ENCODE measurements around the gene TRERF1. TPM values are rescaled to one million over a fixed set of nuclear protein-coding genes. Genes with fewer than 3 reads are reported as not detected.
A peak's percentile ranks its signal among the peaks of the same experiment; 100 is the strongest.
"Not testable (repeated sequence)": the region's sequence is repeated elsewhere in the genome, so short reads cannot be mapped to it uniquely, and the experiment has no call there.

Gene TRERF1
- total RNA-seq, 1 experiment from 2014 or later: 13.9 TPM

DNA sequence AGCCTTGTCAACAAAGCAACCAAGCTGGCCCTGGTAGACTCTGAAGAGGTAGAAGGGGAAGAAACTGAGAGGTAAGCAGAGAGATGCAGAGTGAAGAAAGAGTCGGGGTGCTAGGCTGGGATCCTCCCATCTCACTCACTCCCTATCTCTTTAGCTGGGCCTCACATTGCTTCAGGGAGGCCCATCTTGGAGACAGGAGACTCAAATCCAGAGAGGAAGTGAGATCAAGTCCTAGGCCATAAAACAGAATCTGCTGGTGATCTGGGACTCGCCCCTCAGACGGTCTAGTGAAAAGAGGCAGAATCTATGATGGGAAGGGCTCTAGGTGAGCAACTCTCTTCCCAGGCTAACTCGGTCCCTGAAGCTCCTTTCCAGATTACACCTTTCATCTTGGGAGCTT is 256.3 kb downstream of the TRERF1 start:
- ATAC-seq (no peak), DNase-seq (no peak)
- no peak overlapping the region for H3K27ac ChIP-seq (ENCODE audit: low read length)
- H3K79me2 ChIP-seq (ENCODE audit: low read length): no peaks in the 10 kb centered on the region
- intact Hi-C loops (cut with micrococcal nuclease): no loop called here
- H3K36me3 ChIP-seq (ENCODE audit: low read depth, low read length): no peaks in the 10 kb centered on the region
- H3K9me3 ChIP-seq (ENCODE audit: low read length): no peaks in the 10 kb centered on the region
- peaks cover 46% of the 10 kb centered on the region for H3K4me1 ChIP-seq (ENCODE audit: insufficient read depth, low read length)
- H4K20me1 ChIP-seq (ENCODE audit: low read length): no peaks in the 10 kb centered on the region
- no peak overlapping the region for H3K4me2 ChIP-seq (ENCODE audit: low read length)
- POLR2A ChIA-PET (ENCODE audit: unreplicated experiment): no interaction called here
- no peak overlapping the region for H3K9ac ChIP-seq (ENCODE audit: low read length)
- no peaks in the 10 kb centered on the region for H3K27me3 ChIP-seq (ENCODE audit: low read length)
- TF ChIP-seq EZH2phosphoT487 (IDR thresholded peaks at IDR 0.05; ENCODE audit: borderline replicate concordance, low read length): no peak
- CTCF ChIA-PET: no interaction called here
- H3K9me2 ChIP-seq (replicated peaks; ENCODE audit: low read length): no peaks in the 10 kb centered on the region
- no peaks in the 10 kb centered on the region for H3F3A ChIP-seq (ENCODE audit: low read length, unreplicated experiment)
- H2AFZ ChIP-seq (ENCODE audit: low read length): no peak overlapping the region
- H3K4me3 ChIP-seq (ENCODE audit: low read length): no peak overlapping the region
- no TSS peak for BruUV-seq (replicated peaks)

DNA sequence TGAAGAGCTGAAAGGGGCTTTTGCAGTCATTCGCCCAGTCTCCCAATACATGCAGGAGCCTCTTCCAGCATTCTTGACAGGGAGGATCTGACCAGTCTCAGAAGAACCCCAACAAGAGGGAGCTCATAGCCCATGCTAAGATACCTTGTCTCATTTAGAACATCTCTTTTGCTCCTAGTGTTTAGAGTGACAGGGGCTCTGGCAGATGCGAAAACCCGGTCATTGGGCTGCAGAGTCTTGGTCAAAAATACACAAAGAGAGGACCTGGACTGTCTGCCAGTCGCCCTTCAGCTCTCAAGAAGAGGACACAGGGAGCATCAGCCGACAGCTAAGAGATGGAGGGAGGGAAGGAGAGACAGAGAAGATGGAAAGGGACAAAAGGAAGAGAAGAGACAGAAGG is 257.7 kb downstream of the TRERF1 start:
- ChIA-PET POLR2A (ENCODE audit: unreplicated experiment) (no interaction called here), CTCF (no interaction called here)
- no peak for TF ChIP-seq EZH2 (IDR thresholded peaks at IDR 0.05; ENCODE audit: low read length, unreplicated experiment)
- TF ChIP-seq, protein P1, sequence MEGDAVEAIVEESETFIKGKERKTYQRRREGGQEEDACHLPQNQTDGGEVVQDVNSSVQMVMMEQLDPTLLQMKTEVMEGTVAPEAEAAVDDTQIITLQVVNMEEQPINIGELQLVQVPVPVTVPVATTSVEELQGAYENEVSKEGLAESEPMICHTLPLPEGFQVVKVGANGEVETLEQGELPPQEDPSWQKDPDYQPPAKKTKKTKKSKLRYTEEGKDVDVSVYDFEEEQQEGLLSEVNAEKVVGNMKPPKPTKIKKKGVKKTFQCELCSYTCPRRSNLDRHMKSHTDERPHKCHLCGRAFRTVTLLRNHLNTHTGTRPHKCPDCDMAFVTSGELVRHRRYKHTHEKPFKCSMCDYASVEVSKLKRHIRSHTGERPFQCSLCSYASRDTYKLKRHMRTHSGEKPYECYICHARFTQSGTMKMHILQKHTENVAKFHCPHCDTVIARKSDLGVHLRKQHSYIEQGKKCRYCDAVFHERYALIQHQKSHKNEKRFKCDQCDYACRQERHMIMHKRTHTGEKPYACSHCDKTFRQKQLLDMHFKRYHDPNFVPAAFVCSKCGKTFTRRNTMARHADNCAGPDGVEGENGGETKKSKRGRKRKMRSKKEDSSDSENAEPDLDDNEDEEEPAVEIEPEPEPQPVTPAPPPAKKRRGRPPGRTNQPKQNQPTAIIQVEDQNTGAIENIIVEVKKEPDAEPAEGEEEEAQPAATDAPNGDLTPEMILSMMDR (conservative IDR thresholded peaks at IDR 0.05; ENCODE audit: low read depth, low read length): no peak
- TF ChIP-seq EZH2phosphoT487 (IDR thresholded peaks at IDR 0.05; ENCODE audit: borderline replicate concordance, low read length): no peak
- Histone ChIP-seq H3K79me2 (ENCODE audit: low read length) (no peaks in the 10 kb centered on the region), H3K4me2 (ENCODE audit: low read length) (no peak overlapping the region), H3K9ac (ENCODE audit: low read length) (no peak overlapping the region), H4K20me1 (ENCODE audit: low read length) (no peaks in the 10 kb centered on the region), H3K9me3 (ENCODE audit: low read length) (no peaks in the 10 kb centered on the region), H3K27me3 (ENCODE audit: low read length) (no peaks in the 10 kb centered on the region), H3K4me1 (ENCODE audit: insufficient read depth, low read length) (peaks cover 34% of the 10 kb centered on the region), H2AFZ (ENCODE audit: low read length) (no peak overlapping the region), H3K9me2 (replicated peaks; ENCODE audit: low read length) (no peaks in the 10 kb centered on the region), H3F3A (ENCODE audit: low read length, unreplicated experiment) (no peaks in the 10 kb centered on the region), H3K27ac (ENCODE audit: low read length) (peak overlapping the region; percentile 21), H3K36me3 (ENCODE audit: low read depth, low read length) (no peaks in the 10 kb centered on the region), H3K4me3 (ENCODE audit: low read length) (no peak overlapping the region)
- intact Hi-C loops (cut with micrococcal nuclease): no loop called here
- no TSS peak for BruUV-seq (replicated peaks)
- ATAC-seq (no peak), DNase-seq (no peak)

DNA sequence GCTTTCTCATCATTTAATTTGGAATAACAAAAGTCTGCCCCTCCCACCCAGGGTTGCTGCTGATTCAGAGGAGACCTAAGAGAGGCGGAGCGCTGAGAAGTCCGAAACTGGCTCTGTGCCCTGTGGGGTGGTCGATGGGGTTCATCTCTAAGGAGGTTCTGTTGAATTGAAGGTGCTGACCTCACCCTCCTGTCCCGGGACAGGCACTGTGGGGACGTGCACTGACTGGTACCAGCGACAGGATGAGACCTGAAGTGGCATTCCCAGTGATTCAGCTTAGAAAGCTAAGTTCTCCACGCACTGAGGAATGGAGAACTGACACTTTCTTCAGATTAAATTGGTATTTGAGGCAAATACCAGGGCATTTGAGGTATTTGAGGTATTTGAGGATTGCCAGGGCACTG is 258.2 kb downstream of the TRERF1 start:
- no TSS peak for BruUV-seq (replicated peaks)
- ChIA-PET POLR2A (ENCODE audit: unreplicated experiment) (interaction anchor here (0.5 kb wide), 1 partner anchor 10 kb away, joined by 7 read pairs; no protein-coding TSS in a partner anchor), CTCF (no interaction called here)
- ATAC-seq: no peak
- TF ChIP-seq EZH2 (IDR thresholded peaks at IDR 0.05; ENCODE audit: low read length, unreplicated experiment) (no peak), EZH2phosphoT487 (IDR thresholded peaks at IDR 0.05; ENCODE audit: borderline replicate concordance, low read length) (no peak)
- TF ChIP-seq, protein P1 (conservative IDR thresholded peaks at IDR 0.05; ENCODE audit: low read depth, low read length): no peak
- H3K79me2 ChIP-seq (ENCODE audit: low read length): no peaks in the 10 kb centered on the region
- intact Hi-C loops (cut with micrococcal nuclease): no loop called here
- DNase-seq: peak; percentile 27
- H3K9ac ChIP-seq (ENCODE audit: low read length): no peak overlapping the region
- peak overlapping the region; percentile 55 for H3K4me2 ChIP-seq (ENCODE audit: low read length)
- H2AFZ ChIP-seq (ENCODE audit: low read length): no peak overlapping the region
- H3K4me3 ChIP-seq (ENCODE audit: low read length): no peak overlapping the region
- H3K9me3 ChIP-seq (ENCODE audit: low read length): no peaks in the 10 kb centered on the region
- H3K4me1 ChIP-seq (ENCODE audit: insufficient read depth, low read length): peaks cover 29% of the 10 kb centered on the region
- H3K27me3 ChIP-seq (ENCODE audit: low read length): no peaks in the 10 kb centered on the region
- H3K36me3 ChIP-seq (ENCODE audit: low read depth, low read length): no peaks in the 10 kb centered on the region
- H4K20me1 ChIP-seq (ENCODE audit: low read length): no peaks in the 10 kb centered on the region
- H3F3A ChIP-seq (ENCODE audit: low read length, unreplicated experiment): no peaks in the 10 kb centered on the region
- H3K9me2 ChIP-seq (replicated peaks; ENCODE audit: low read length): no peaks in the 10 kb centered on the region
- peak overlapping the region; percentile 21 for H3K27ac ChIP-seq (ENCODE audit: low read length)

DNA sequence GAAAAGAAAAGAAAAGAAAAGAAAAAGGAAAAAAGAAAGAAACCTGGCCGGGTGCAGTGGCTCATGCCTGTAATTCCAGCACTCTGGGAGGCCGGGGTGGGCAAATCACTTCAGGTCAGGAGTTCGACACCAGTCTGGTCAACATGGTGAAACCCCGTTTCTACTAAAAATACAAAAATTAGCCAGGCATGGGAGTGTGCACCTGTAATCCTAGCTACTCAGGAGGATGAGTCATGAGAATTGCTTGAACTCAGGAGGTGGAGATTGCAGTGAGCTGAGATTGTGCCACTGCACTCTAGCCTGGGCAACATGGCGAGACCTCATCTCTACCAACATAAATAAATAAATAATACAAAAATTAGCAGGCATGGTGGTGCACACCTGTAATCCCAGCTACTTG is 259.3 kb downstream of the TRERF1 start:
- H3K9me2 ChIP-seq (replicated peaks; ENCODE audit: low read length); POLR2A ChIA-PET (ENCODE audit: unreplicated experiment); H3K9me3 ChIP-seq (ENCODE audit: low read length); H2AFZ ChIP-seq (ENCODE audit: low read length); H3K27ac ChIP-seq (ENCODE audit: low read length); BruUV-seq (replicated peaks); H3K9ac ChIP-seq (ENCODE audit: low read length); H4K20me1 ChIP-seq (ENCODE audit: low read length); H3K79me2 ChIP-seq (ENCODE audit: low read length); H3F3A ChIP-seq (ENCODE audit: low read length, unreplicated experiment); H3K27me3 ChIP-seq (ENCODE audit: low read length); H3K36me3 ChIP-seq (ENCODE audit: low read depth, low read length); H3K4me3 ChIP-seq (ENCODE audit: low read length); intact Hi-C loops (cut with micrococcal nuclease): not testable (repeated sequence)
- CTCF ChIA-PET: interaction anchor here (0.6 kb wide), 1 partner anchor 248 kb away, joined by 3 read pairs; no protein-coding TSS in a partner anchor
- DNase-seq (peak; percentile 57), ATAC-seq (peak; percentile 65)
- Histone ChIP-seq H3K4me1 (ENCODE audit: insufficient read depth, low read length) (peaks cover 20% of the 10 kb centered on the region), H3K4me2 (ENCODE audit: low read length) (0 out of 2 replicates have a peak overlapping the region, but pooled peaks have one; percentile 10)
